Left lung (tissue), 10 donors: ENCODE data around the gene LACRT. TPM values are rescaled to one million over a fixed set of nuclear protein-coding genes. Genes with fewer than 3 reads are reported as not detected.

Source experiments
- ATAC-seq: fragments of 200-7000 bp; cut with Tn5 transposase; one replicate; pipeline ENCODE4 v1.9.1; 2020; ENCODE audit warnings: moderate library complexity
- DNase-seq, 4 donors: peaks; one replicate each; pipeline ENCODE4 v3.0.0-alpha.2; 2013 to 2020
- H3K27ac ChIP-seq, 2 donors: fragments of 200-600 bp; sonication (generic) in 1 of 2; one replicate each; pipeline versions ENCODE4 v1.5.0 to v1.8.0; 2020 to 2021
- H3K27me3 ChIP-seq, 2 donors: fragments of 200-600 bp; sonication (generic) in 1 of 2; one replicate each; pipeline versions ENCODE4 v1.5.0 to v1.8.0; 2020 to 2021
- H3K36me3 ChIP-seq, 2 donors: fragments of 200-600 bp; sonication (generic) in 1 of 2; one replicate each; pipeline versions ENCODE4 v1.5.0 to v1.8.0; 2020 to 2021
- H3K4me1 ChIP-seq, 2 donors: fragments of 200-600 bp; one replicate each; pipeline ENCODE4 v1.8.0; 2021
- H3K4me3 ChIP-seq, 2 donors: fragments of 200-600 bp; sonication (generic) in 1 of 2; one replicate each; pipeline versions ENCODE4 v1.5.0 to v1.8.0; 2020 to 2021; ENCODE audit warnings: mild to moderate bottlenecking in 1 of 2
- H3K9me3 ChIP-seq, 2 donors: fragments of 200-600 bp; sonication (generic) in 1 of 2; one replicate each; pipeline versions ENCODE4 v1.5.0 to v1.8.0; 2020 to 2021
- CTCF ChIP-seq, 2 donors: fragments of 200-600 bp; sonication (generic) in 1 of 2; IDR thresholded peaks; one replicate each; pipeline versions ENCODE4 v1.5.0 to v1.8.0; 2021; ENCODE audit warnings: antibody characterized with exemption in 2 of 2
- intact Hi-C, 2 donors: fragments of 100-400 bp; cut with DNase I; formaldehyde crosslinking; loops; one replicate each; pipeline versions ENCODE4 v1.11.2 to v1.14.2; 2022
- polyA plus RNA-seq, 6 donors: library from polyadenylated mRNA; unstranded; fragments of 120-200 nt; gene quantifications; one replicate each; pipeline ENCODE4 v1.2.1, GENCODE V29; 2013; ENCODE audit not compliant: insufficient read length in 6 of 6
- total RNA-seq, 2 donors: library from RNA; stranded (reverse); fragmentation: NEBNext Ultra II Directional; extraction: Animal tissue kit (Norgen Biotek cat#: 25700); gene quantifications; one replicate each; pipeline ENCODE4 v1.2.1, GENCODE V29; 2021
- donor health status: DM: no; HTN: yes; CAD: no.
- donor health status: DM: no; HTN: no; CAD: no.

Gene LACRT
- total and polyA plus RNA-seq, 8 donors, result not detected

DNA sequence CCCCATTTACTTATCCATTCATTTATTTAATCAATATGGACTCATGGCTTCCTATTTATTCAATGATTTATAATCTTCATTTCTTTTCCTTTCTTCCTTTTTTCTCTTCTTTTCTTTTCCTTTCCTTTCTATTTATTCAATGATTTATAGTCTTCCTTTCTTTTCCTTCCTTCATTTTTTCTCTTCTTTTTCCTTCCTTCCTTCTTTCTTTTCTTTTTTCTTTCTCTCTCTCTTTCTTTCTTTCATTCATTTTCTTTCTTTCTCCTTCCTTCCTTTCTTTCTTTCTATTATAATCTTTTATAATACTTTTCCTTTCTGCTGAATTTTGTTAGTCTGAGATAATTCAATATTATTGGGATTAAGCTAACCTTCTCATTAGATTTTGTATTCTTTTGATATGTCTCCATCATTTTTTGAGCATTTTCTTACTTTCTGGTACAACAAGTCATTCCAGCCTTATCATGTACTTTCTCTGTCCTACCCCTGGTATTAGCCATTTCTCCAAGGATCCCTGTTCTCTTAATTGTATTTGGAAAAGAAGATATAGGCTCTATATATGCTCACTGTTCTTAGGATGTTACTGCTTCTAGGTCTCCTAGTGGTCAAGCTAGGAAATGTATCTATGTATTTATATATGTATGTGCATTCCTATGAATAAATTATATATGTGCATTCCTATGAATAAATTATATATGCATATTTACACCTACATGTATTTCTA, 12.1 kb downstream of the LACRT start:
- no peak overlapping the region for H3K27ac ChIP-seq
- no peak for TF ChIP-seq CTCF (IDR thresholded peaks at IDR 0.05)
- peaks cover 6 to 43% of the 10 kb centered on the region in 2 donors for H3K27me3 ChIP-seq
- ATAC-seq (no peak), DNase-seq (no peak)
- H3K9me3 ChIP-seq, result peaks cover 0 to 5% of the 10 kb centered on the region in 2 donors
- no peaks in the 10 kb centered on the region for H3K4me1 ChIP-seq
- no peaks in the 10 kb centered on the region for H3K36me3 ChIP-seq
- intact Hi-C loops, result no loop called here
- H3K4me3 ChIP-seq, result no peak overlapping the region

- no peak for TF ChIP-seq CTCF (IDR thresholded peaks at IDR 0.05)
- intact Hi-C loops, result no loop called here
- Histone ChIP-seq H3K4me1 (no peaks in the 10 kb centered on the region), H3K4me3 (no peak overlapping the region), H3K27me3 (peaks cover 0 to 34% of the 10 kb centered on the region in 2 donors), H3K27ac (no peak overlapping the region), H3K9me3 (no peaks in the 10 kb centered on the region), H3K36me3 (no peaks in the 10 kb centered on the region)
- DNase-seq, result no peak
- no peak for ATAC-seq
Measured at GRCh38 chr12:54616933-54617680, 17.6 kb downstream of the LACRT start.

DNA sequence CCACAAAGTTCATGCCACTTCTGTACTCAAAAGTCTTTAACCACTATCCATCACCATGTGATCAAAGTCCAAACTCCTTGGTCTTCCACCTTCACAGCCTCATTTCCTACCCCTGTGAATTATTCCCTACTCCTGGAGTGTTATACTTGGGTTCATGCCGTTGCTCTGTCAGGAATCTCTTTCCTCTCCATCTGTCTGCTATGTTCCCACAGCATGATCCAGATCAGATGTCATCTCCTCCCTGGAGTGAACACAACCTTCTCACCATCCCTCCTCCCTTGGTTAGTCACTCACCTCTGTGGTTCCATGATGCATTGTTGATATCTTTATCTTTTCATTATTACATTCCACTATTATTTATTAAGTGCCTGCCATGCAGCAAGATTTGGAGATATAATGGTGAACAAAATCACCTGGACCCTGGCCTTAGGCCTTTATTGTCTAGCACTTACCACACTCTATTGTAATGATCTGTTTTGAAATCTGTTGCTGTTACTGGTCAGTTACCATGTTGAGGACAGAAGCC, 22.4 kb downstream of the LACRT start:
- Histone ChIP-seq H3K4me3 (no peak overlapping the region), H3K27ac (no peak overlapping the region), H3K36me3 (no peaks in the 10 kb centered on the region), H3K9me3 (no peaks in the 10 kb centered on the region), H3K27me3 (peaks cover 0 to 24% of the 10 kb centered on the region in 2 donors), H3K4me1 (no peaks in the 10 kb centered on the region)
- ATAC-seq (no peak), DNase-seq (no peak)
- no peak for TF ChIP-seq CTCF (IDR thresholded peaks at IDR 0.05)
- intact Hi-C loops, result no loop called here

- Histone ChIP-seq H3K4me3 (no peak overlapping the region), H3K27me3 (peaks cover 0 to 20% of the 10 kb centered on the region in 2 donors), H3K36me3 (no peaks in the 10 kb centered on the region), H3K27ac (no peak overlapping the region), H3K4me1 (no peaks in the 10 kb centered on the region), H3K9me3 (no peaks in the 10 kb centered on the region)
- intact Hi-C loops, result no loop called here
- TF ChIP-seq CTCF (IDR thresholded peaks at IDR 0.05), result no peak
- DNase-seq (no peak), ATAC-seq (no peak)
Measured at GRCh38 chr12:54611715-54612149, 23.0 kb downstream of the LACRT start.

- intact Hi-C loops, result no loop called here
- DNase-seq, result no peak
- TF ChIP-seq CTCF (IDR thresholded peaks at IDR 0.05), result no peak
Measured at GRCh38 chr12:54608769-54609168, 25.9 kb downstream of the LACRT start.

More at GRCh38 chr12:54608769-54609168, 25.9 kb downstream of the LACRT start:
- H3K9me3 ChIP-seq, result no peaks in the 10 kb centered on the region
- no peaks in the 10 kb centered on the region for H3K4me1 ChIP-seq
- no peaks in the 10 kb centered on the region for H3K36me3 ChIP-seq
- H3K27me3 ChIP-seq, result peaks cover 0 to 4% of the 10 kb centered on the region in 2 donors
- no peak for ATAC-seq
- H3K4me3 ChIP-seq, result no peak overlapping the region
- H3K27ac ChIP-seq, result no peak overlapping the region
